Osteocyte (in vitro differentiated cells): ENCODE results near the gene ACACA. TPM values are rescaled to one million over a fixed set of nuclear protein-coding genes. Genes with fewer than 3 reads are reported as not detected.

Source experiments
- DNase-seq: peaks from one replicate; pipeline ENCODE4 v3.0.0; 2021; ENCODE audit warnings: mixed read lengths; ENCODE audit not compliant: unreplicated experiment; ENCODE audit errors: extremely low spot score
- H3K27ac Mint-ChIP-seq: one replicate; pipeline ENCODE4 v1.8.0; 2021; ENCODE audit warnings: mild to moderate bottlenecking, mixed read lengths; ENCODE audit not compliant: unreplicated experiment
- H3K27me3 Mint-ChIP-seq: one replicate; pipeline ENCODE4 v1.8.0; 2021; ENCODE audit warnings: mixed read lengths; ENCODE audit not compliant: unreplicated experiment
- H3K36me3 Mint-ChIP-seq: one replicate; pipeline ENCODE4 v1.8.0; 2021; ENCODE audit warnings: mixed read lengths; ENCODE audit not compliant: unreplicated experiment
- H3K4me1 Mint-ChIP-seq: one replicate; pipeline ENCODE4 v1.8.0; 2021; ENCODE audit warnings: mixed read lengths; ENCODE audit not compliant: unreplicated experiment
- H3K4me3 Mint-ChIP-seq: one replicate; pipeline ENCODE4 v1.8.0; 2021; ENCODE audit warnings: mild to moderate bottlenecking, moderate library complexity, mixed read lengths; ENCODE audit not compliant: unreplicated experiment
- H3K9me3 Mint-ChIP-seq: one replicate; pipeline ENCODE4 v1.8.0; 2021; ENCODE audit warnings: mixed read lengths; ENCODE audit not compliant: unreplicated experiment
- CTCF ChIP-seq: fragments of 200-600 bp; sonication (generic); IDR thresholded peaks from 2 replicates; pipeline ENCODE4 v1.5.0; 2021; ENCODE audit warnings: antibody characterized with exemption, mild to moderate bottlenecking, moderate library complexity
- total RNA-seq: library from RNA; stranded (reverse); gene quantifications from 2 replicates; pipeline ENCODE4 v1.2.1, GENCODE V29; 2021

The ACACA gene
- total RNA-seq, 1 donor from 2014 or later, result 63.5 TPM

GRCh38 chr17:37344519-37344918 lies 62.1 kb downstream of the ACACA start:
- Mint-ChIP-seq H3K36me3 (peaks cover 2% of the 10 kb centered on the region), H3K4me3 (no peak overlapping the region), H3K4me1 (peaks cover 1% of the 10 kb centered on the region), H3K27ac (no peak overlapping the region), H3K9me3 (no peaks in the 10 kb centered on the region), H3K27me3 (no peaks in the 10 kb centered on the region)
- no peak for TF ChIP-seq CTCF
- DNase-seq, result no peak

- H3K9me3 Mint-ChIP-seq, result no peaks in the 10 kb centered on the region
- H3K36me3 Mint-ChIP-seq, result peaks cover 2% of the 10 kb centered on the region
- H3K4me3 Mint-ChIP-seq, result no peak overlapping the region
- H3K4me1 Mint-ChIP-seq, result peaks cover 8% of the 10 kb centered on the region
- H3K27ac Mint-ChIP-seq, result no peak overlapping the region
- no peaks in the 10 kb centered on the region for H3K27me3 Mint-ChIP-seq
- no peak for TF ChIP-seq CTCF
- no peak for DNase-seq
Measured at GRCh38 chr17:37342589-37342988, 64.0 kb downstream of the ACACA start.

- Mint-ChIP-seq H3K36me3 (peaks cover 2% of the 10 kb centered on the region), H3K4me3 (no peak overlapping the region), H3K9me3 (no peaks in the 10 kb centered on the region), H3K27ac (no peak overlapping the region), H3K4me1 (peaks cover 8% of the 10 kb centered on the region), H3K27me3 (no peaks in the 10 kb centered on the region)
- DNase-seq, result no peak
- TF ChIP-seq CTCF, result no peak
Measured at GRCh38 chr17:37340804-37341203, 65.8 kb downstream of the ACACA start.

- H3K4me3 Mint-ChIP-seq, result no peak overlapping the region
- peaks cover 8% of the 10 kb centered on the region for H3K4me1 Mint-ChIP-seq
- no peak for DNase-seq
- no peak for TF ChIP-seq CTCF
- no peaks in the 10 kb centered on the region for H3K9me3 Mint-ChIP-seq
- no peak overlapping the region for H3K27ac Mint-ChIP-seq
- peaks cover 2% of the 10 kb centered on the region for H3K36me3 Mint-ChIP-seq
- H3K27me3 Mint-ChIP-seq, result no peaks in the 10 kb centered on the region
Measured at GRCh38 chr17:37339321-37339720, 67.3 kb downstream of the ACACA start.

GRCh38 chr17:37338847-37339246 lies 67.8 kb downstream of the ACACA start:
- Mint-ChIP-seq H3K9me3 (no peaks in the 10 kb centered on the region), H3K4me3 (no peak overlapping the region), H3K36me3 (peaks cover 2% of the 10 kb centered on the region), H3K27me3 (no peaks in the 10 kb centered on the region), H3K27ac (no peak overlapping the region), H3K4me1 (peaks cover 8% of the 10 kb centered on the region)
- no peak for DNase-seq
- no peak for TF ChIP-seq CTCF
